SHP77 (cell line): Measurements from ENCODE around the gene FGF14.
A peak's percentile ranks its signal among the peaks of the same experiment; 100 is the strongest.
"Not testable (repeated sequence)": the region's sequence is repeated elsewhere in the genome, so short reads cannot be mapped to it uniquely, and the experiment has no call there.

Experiments used
- DNase-seq, 2 experiments: peaks; one replicate each; lab custom pipeline; 2025; lab: John Stamatoyannopoulos, UW

Gene FGF14

GRCh38 chr13:102040812-102041211 lies 361.0 kb downstream of the FGF14 start:
- DNase-seq, result peak; percentile 63 to 64

GRCh38 chr13:102039264-102039663 lies 362.6 kb downstream of the FGF14 start:
- DNase-seq, result no peak

DNA sequence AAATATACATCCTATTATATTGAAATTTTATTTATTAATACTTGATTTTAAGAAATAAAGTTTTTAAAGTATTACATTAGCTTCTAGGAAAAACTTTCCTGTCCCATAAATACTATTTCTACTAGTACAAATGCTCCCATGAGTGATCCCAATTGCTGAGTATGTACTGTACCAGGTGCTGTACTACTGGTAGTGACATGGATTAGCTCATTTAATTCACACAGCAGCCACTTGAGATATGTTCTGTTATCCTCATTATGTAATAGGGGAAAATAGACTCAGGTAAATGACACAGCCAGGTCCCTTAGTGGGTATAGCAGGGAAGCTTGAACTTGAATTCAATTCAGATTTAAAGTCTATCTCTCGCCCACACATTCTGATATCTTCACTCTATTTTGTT lies 363.1 kb downstream of the FGF14 start:
- DNase-seq, result no peak

- DNase-seq, result no peak
These were observed 365.9 kb downstream of the FGF14 start for GRCh38 chr13:102035969-102036368.

GRCh38 chr13:102033857-102034331 lies 368.0 kb downstream of the FGF14 start:
- DNase-seq, result no peak

DNA sequence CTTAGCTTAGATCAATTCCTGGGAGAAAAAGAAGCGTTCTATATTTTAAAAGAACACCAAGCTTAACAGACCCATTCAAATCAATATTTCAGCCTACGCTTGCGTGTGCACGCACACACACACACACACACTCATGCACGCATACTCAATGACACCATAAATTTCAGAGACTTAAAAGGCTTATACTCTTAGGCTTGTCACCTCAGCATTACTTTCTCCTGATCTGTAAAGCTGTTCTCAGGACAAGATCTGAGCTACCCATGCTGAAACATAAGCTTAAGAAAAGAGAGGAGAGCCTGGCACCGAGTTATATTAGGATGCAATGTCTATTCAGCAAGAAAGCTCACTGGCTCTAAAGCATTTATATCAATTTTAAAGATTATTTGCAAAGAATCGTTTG lies 368.5 kb downstream of the FGF14 start:
- DNase-seq, result no peak

DNA sequence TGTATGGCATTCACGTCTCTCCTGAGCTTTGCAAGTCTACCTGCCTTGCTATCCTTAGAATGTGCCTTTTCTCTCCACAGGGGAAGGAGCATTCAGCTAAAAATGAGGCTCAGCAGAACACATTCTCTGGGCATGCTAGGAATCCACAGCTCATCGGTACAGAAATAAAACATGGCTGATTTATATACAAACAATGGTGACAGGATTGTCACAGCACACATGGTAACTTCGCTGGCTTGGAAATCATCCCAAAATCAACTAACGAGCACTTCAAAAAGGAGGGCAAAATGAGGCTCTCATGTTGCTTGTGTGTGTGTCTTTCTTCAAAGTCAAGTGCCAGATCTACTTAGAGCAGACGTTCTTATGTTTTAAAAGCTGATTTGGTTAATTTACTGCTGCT lies 373.0 kb downstream of the FGF14 start:
- DNase-seq, result no peak

DNA sequence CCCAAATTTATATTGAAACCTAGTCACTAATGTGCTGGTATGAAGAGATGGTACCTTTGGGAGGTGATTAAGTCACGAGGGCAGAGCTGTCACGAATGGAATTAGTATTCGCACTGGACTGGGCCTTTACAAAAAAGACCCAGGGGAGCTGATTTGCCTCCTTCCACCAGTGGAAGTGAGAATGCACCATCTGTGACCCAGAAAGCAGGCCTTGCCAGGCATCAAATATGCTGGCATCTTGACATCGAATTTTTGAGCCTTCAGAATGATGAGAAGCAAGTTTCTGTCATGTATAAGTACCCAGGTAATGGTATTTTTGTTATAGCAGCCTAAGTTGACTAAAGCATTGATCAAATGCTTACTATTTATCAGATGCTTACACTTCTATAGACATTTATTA lies 373.6 kb downstream of the FGF14 start:
- DNase-seq, result no peak

DNA sequence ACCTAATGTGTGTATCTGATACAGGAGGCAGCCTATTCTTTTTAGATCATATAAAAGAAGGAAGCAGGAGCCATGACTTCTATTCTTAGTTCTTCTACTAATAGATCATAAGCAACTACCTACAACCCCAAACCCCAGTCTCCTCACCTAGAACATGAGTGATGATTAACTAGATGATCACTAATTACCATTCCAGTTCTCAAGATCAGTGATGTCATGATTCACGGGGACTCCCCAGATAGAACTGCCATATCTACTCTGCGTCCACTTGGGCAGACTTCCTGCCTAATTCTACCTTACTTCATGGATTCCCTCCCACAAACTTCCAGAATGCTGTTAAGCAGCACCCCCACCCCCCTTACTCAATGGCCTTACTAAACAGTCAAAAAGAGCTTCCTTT lies 380.1 kb downstream of the FGF14 start:
- DNase-seq, result no peak

DNA sequence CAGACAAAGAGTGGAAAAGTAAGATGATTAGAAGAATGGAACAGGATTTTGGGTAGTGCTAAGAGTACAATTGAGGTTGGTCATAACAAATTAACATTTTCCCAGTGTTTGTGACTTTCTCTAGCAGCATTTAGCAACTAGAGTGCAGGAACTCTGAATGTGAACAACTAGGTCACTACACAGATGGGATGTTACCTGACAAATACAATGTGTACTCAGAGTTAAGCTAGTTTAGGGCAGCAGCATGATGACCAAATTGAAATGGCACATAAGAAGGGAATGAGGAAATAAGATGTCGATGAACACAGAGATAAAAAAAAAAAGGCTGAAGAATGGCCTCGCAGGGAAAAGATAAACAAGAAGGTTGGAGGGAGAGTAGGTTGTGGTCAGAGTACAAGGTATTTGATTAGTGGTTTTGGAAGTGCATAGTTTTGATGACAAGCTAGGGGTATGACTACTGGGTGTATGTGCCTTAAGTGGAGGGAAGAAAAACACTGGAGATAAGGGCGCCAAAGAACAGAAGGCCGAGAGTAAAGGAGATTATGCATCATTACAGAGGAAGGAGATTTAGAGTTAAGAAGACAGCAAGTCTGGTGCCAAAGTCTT lies 381.1 kb downstream of the FGF14 start:
- DNase-seq, result no peak

DNA sequence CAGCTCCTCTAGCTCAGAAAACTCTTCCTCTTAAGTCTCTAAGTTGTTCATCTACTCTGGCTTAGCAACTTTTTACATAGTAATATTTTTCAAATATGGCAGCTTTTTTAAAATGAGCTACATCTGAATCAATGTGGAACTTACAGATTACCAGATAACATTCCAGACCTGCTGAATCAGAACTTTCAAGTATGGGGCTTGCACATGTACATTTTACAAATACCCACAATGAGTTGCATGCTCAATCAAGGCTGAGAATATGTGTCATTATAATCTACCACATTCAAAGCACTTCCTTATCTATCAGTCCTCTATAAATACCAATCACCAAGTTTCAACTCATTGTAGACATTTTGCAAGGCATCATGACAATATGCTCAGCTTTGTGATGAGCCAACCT lies 383.1 kb downstream of the FGF14 start:
- DNase-seq, result no peak

GRCh38 chr13:102017248-102017647 lies 384.6 kb downstream of the FGF14 start:
- DNase-seq, result no peak

DNA sequence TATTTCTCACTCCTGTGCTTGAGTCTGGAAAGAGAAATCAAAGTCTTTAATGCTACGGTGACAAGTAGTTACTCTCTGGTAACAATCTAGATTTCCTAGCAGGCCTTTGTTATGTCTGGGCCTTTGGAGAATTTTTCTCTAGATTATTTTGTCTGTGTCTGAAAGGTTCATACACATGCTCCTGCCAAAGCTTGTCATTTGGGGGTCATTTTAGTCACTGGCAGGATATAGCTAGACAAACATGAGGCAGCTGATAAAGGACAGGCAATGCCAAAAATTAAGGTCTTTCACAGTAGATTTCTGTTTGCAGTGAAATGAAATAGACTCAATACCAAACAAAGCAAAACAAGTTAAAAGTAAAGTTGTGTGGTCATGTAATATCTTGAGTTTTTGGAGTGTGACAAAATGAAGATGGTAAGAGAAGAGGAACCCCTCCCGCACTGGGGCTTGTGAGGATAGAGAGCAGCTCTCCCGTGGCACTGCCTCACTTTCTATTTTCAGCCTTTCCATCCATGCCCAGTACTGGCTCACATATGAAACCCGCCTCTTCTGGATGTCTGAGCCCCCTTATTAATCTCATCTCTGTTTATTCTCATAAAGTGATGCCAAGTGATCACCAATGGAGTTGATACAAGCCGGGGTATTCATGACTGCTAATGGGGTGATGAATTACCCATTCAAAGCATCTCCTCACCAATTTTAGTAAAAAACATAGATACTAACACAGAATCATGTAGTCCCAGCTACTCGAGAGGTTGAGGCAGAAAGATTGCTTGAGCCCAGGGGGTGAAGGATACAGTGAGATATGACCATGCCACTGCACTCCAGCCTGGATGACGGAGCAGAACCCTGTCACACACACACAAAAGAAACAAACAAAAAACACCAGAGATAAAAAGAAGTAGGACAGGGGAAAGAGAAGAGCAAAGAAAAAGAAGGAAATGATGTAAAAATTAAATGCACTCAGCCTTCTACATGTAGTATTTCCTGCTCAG lies 389.3 kb downstream of the FGF14 start:
- no peak for DNase-seq

GRCh38 chr13:102011455-102011854 lies 390.4 kb downstream of the FGF14 start:
- DNase-seq, result not testable (repeated sequence)

- DNase-seq, result no peak
These were observed 397.8 kb downstream of the FGF14 start for GRCh38 chr13:102003848-102004570.

- no peak for DNase-seq
These were observed 399.6 kb downstream of the FGF14 start for GRCh38 chr13:102002287-102002686.

DNA sequence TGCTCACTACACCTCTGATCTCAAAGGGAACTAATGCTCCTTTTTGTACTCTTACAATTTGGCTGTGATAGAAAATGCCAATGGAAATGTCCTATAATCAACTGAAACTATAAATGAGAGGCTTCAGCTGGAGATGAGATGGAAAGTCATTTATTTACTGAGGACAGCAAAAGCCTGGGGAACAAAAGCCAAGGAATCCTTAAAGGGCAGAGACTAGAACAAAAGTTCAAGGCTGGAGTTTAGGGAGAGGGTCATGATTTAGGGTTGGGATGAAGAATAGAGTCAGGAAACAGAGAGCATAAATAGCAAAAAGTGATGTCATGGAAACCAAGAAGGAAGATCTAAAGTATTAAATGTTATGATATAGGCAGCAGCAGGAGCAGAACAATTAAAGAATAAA lies 401.1 kb downstream of the FGF14 start:
- DNase-seq, result no peak

DNA sequence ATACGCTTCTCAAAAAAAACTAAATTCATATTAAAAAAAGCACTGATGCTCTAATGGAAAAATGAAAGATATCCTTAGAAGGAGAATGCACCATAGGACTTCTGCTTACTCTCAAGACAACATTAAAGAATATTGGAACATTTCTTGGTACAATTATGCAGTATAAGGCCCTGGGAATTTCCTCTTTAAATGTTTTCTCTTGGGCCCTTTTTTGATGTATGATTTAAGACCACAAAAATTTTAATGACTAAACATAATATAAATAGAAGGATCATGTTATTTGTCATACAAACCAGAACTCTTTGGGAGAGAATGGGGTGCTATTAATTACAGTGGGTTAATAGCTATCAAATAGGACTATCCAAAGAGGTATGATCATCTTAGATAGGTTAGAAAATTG lies 403.7 kb downstream of the FGF14 start:
- DNase-seq, result no peak

DNA sequence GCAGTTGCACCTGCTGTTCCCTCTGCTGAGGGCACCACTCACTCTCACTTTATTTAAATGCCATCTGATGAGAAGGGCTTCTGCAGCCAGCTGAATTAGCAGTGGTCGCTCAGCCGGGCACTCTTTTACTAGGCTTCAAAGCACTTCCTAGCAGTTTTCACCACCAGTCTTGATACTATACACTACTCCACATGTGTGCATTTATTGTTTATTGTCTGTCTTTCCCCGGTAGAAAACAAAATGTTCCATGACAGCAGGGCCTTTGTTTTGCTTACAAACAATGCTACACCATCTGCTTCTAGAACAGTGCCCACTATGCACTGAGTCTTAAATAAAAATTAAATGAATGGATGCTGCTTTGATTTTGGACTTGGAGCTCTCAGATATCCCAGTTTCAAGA lies 404.9 kb downstream of the FGF14 start:
- peak in 1 of 2 experiments; percentile 44 for DNase-seq

GRCh38 chr13:101989798-101990350 lies 412.0 kb downstream of the FGF14 start:
- no peak for DNase-seq

GRCh38 chr13:101988140-101988539 lies 413.7 kb downstream of the FGF14 start:
- no peak for DNase-seq

DNA sequence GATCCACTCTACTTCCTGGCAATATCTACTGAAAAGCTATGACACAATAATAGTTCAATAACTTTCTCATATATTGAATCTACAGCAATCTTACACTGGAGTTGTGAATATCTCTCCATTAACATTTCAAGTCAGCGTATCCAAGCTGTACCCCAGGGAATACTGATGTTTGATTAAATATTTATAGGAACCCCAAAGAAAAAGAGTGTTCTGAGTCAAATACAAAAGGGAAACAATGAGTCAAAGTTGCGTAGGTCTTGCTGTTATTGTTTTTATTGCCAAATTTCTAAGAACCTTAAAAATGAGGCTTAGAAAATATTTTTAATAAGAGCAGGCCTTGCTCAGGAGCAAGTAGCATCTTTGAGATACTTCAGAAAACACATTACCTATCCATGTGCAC lies 415.5 kb downstream of the FGF14 start:
- no peak for DNase-seq
